ENCODE data around the gene PEMT.
"Not testable (repeated sequence)": the region's sequence is repeated elsewhere in the genome, so short reads cannot be mapped to it uniquely, and the experiment has no call there.

Gene PEMT

DNA sequence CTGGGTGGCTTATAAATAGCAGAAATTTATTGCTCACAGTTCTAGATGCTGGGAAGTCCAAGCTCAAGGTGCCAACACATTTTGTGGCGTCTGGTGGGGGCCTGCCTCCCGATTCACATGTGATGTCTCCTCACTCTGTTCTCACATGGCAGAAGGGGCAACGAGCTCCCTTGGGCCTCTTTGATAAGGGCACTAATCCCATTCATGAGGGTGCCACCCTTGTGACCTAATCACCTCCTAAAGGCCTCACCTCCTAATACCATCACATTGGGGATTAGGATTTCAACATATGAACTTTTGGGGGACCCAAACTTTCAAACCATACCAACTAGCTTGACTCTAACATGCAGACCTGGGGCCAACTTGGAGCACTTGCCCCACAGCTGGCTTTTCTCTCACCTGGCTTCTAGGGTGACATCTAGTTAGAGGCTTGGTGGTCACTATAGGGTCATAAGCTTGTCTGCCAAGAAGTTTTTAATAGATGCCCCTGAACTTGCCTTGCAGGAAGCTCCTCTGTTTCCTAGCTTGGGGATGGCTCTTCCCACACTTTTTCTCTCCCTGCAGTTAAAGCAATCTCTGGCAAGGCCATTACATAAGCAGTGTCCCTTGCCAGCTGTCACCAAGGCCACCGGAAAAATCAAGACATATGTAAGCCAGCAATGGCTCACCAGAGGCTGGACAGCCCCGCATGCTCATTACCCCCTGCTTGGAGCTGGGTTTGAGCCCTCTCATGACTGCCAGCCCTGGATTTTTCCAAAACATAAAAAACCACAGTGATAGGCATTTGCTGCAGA lies 123.1 kb downstream of the PEMT start:
- DNase-seq (ENCODE audit: extremely low spot score), result no peak
- ChIA-PET POLR2A (interaction anchor here (0.7 kb wide), 1 partner anchor 88 kb away, joined by 3 read pairs; no protein-coding TSS in a partner anchor), CTCF (interaction anchor here (0.9 to 2.2 kb wide), 3 partner anchors 25 to 173 kb away, joined by 3 to 12 read pairs (median 4); partner anchors contain the start of gene RASD1)
- TF ChIP-seq, protein P1, sequence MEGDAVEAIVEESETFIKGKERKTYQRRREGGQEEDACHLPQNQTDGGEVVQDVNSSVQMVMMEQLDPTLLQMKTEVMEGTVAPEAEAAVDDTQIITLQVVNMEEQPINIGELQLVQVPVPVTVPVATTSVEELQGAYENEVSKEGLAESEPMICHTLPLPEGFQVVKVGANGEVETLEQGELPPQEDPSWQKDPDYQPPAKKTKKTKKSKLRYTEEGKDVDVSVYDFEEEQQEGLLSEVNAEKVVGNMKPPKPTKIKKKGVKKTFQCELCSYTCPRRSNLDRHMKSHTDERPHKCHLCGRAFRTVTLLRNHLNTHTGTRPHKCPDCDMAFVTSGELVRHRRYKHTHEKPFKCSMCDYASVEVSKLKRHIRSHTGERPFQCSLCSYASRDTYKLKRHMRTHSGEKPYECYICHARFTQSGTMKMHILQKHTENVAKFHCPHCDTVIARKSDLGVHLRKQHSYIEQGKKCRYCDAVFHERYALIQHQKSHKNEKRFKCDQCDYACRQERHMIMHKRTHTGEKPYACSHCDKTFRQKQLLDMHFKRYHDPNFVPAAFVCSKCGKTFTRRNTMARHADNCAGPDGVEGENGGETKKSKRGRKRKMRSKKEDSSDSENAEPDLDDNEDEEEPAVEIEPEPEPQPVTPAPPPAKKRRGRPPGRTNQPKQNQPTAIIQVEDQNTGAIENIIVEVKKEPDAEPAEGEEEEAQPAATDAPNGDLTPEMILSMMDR (IDR thresholded peaks at IDR 0.05; ENCODE audit: control extremely low read depth, extremely low read depth, low read depth, missing control alignments), result no peak

DNA sequence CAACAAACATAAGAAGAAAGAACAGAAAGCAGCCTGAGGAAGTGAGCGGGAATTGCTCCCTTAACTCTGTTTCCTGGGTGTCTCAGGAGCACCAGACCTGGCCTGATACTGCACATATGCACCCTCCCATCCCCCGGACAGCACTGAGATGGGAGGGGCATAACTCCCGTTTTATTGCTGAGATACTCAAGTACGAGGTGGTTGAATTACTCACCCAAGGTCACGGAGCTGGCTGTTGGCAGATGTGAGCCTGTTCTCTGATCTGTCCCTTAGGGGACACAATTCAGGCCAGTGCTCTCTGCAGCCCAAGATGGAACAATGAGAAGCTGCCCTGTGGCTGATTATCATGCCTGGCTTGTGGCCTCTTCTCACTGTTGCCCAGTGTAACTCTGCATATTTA lies 123.8 kb downstream of the PEMT start:
- ChIA-PET POLR2A (no interaction called here), CTCF (interaction anchor here (0.9 to 2.2 kb wide), 5 partner anchors 23 to 173 kb away, joined by 3 to 12 read pairs (median 5); partner anchors contain the start of gene RASD1)
- TF ChIP-seq, protein P1 (IDR thresholded peaks at IDR 0.05; ENCODE audit: control extremely low read depth, extremely low read depth, low read depth, missing control alignments), result no peak
- DNase-seq (ENCODE audit: extremely low spot score), result no peak

DNA sequence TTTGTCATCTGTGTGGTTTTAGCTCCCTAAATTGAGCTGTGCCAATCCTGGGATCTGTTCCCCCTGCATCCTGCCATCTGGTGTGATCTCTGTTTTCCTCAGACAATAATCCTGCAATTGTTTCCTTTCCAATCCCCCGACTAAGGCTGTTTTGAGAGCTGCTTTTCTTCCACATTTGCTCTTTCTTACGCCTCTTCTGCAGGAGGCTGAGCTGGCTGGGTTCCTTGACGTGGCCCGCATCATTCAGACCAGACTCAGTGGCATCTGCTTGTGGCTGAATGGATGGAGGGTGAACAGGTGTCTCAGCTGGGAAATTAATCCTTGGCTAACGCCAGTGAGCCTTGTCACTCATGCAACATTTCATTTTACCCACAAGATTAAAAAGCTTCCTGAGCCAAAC lies 124.5 kb downstream of the PEMT start:
- CTCF ChIA-PET, result interaction anchor here (1.3 to 2.2 kb wide), 4 partner anchors 24 to 30 kb away, joined by 4 to 12 read pairs (median 6); partner anchors contain the start of gene RASD1
- POLR2A ChIA-PET, result no interaction called here
- TF ChIP-seq, protein P1 (IDR thresholded peaks at IDR 0.05; ENCODE audit: control extremely low read depth, extremely low read depth, low read depth, missing control alignments), result no peak
- no peak for DNase-seq (ENCODE audit: extremely low spot score)

DNA sequence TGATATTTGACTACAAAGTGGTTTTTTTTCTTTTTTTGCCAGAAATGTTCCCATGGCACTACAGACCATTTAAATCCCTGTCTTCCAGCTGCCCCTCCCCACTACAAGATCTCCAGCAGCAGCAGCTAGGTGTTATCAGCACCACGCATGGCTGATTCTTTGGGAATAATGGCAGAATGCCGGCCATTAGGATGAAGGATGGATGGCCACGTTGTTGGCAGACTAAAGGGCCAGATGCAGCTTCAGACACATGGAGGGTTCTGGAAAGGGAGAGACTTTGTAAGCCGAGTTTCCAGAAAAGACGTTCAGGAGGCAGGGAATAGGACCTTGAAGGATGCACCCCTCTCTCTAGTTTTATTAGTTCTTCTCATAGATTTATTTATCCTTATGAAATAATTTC lies 125.0 kb downstream of the PEMT start:
- POLR2A ChIA-PET, result no interaction called here
- CTCF ChIA-PET, result interaction anchor here (1.3 to 2.2 kb wide), 3 partner anchors 24 to 30 kb away, joined by 5 to 12 read pairs (median 6); partner anchors contain the start of gene RASD1
- no peak for DNase-seq (ENCODE audit: extremely low spot score)
- TF ChIP-seq, protein P1 (IDR thresholded peaks at IDR 0.05; ENCODE audit: control extremely low read depth, extremely low read depth, low read depth, missing control alignments), result no peak

DNA sequence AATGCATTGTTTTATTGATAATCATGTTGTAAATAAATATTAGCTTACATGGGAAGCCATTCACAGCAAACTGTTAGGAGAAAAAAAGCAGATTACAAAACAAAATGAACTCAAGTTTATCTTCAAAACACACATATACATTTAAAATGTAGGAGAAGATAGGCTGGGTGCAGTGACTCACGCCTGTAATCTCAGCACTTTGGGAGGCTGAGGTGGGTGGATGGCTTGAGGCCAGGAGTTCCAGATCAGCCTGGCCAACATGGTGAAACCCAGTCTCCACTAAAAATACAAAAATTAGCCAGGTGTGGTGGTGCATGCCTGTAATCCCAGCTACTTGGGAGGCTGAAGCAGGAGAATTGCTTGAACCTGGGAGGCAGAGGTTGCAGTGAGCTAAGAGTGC lies 125.6 kb downstream of the PEMT start:
- DNase-seq (ENCODE audit: extremely low spot score); POLR2A ChIA-PET: not testable (repeated sequence)
- CTCF ChIA-PET, result interaction anchor here (2.0 kb wide), 1 partner anchor 25 kb away, joined by 6 read pairs; no protein-coding TSS in a partner anchor

DNA sequence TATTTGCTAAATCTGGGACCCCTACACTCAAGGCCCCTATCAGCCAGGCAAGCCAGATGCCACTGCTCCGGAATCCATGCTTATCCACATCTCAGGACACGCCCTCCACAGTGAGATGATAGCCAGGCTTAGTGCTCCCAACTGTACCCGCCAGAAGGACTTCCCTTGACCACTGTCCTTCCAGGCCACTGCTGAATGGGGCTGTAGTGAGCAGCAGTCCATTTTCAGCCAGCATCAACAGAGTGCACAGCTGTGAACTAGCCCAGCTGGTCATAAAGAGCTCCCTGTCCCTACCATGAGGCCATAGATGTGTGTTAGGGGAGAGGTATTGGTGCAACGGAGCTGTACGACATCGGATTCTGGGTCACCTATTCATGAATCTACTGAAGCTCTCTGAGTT lies 127.7 kb downstream of the PEMT start:
- TF ChIP-seq, protein P1 (IDR thresholded peaks at IDR 0.05; ENCODE audit: control extremely low read depth, extremely low read depth, low read depth, missing control alignments), result no peak
- POLR2A ChIA-PET, result no interaction called here
- no peak for DNase-seq (ENCODE audit: extremely low spot score)
- CTCF ChIA-PET, result interaction anchor here (1.2 kb wide), 1 partner anchor 35 kb away, joined by 3 read pairs; no protein-coding TSS in a partner anchor
